IMR-90 (cell line): ENCODE data around the gene RUNX1. TPM values are rescaled to one million over a fixed set of nuclear protein-coding genes. Genes with fewer than 3 reads are reported as not detected.

Experiments
- ATAC-seq: fragments of 200-7000 bp; cut with Tn5 transposase; 2 replicates; pipeline ENCODE4 v1.9.1; 2020; ENCODE audit warnings: low read depth, mild to moderate bottlenecking, moderate library complexity
- BruUV-seq: library from RNA; stranded (reverse); fragments of 400-500 nt; replicated peaks from 2 replicates; lab custom pipeline; 2021; lab: Mats Ljungman, UMichigan
- CTCF ChIA-PET: fragments of 300-600 bp; formaldehyde crosslinking; extraction: SDS; loops from one replicate; lab custom pipeline; 2021; ENCODE audit warnings: antibody characterized with exemption; lab: Yijun Ruan, JAX
- POLR2A ChIA-PET: fragments of 300-600 bp; sonication (Branson Sonifier 250); formaldehyde crosslinking; loops from one replicate; lab custom pipeline; 2022; ENCODE audit warnings: antibody characterized with exemption; ENCODE audit not compliant: unreplicated experiment; lab: Charles Lee
- DNase-seq: peaks from one replicate; pipeline ENCODE4 v3.0.0; 2013
- H2AFZ ChIP-seq: replicated peaks from 2 replicates; pipeline ENCODE3; 2013; ENCODE audit warnings: low read length, mild to moderate bottlenecking; ENCODE audit not compliant: poor library complexity
- H2AK5ac ChIP-seq: 2 replicates; pipeline ENCODE4 v1.6.1; 2013; ENCODE audit warnings: low read depth, low read length, inconsistent platforms
- H2AK9ac ChIP-seq: replicated peaks from 2 replicates; pipeline ENCODE3; 2013; ENCODE audit warnings: mild to moderate bottlenecking, low read depth, low read length, moderate library complexity; ENCODE audit not compliant: poor library complexity
- H2BK120ac ChIP-seq: 2 replicates; pipeline ENCODE4 v1.6.1; 2013; ENCODE audit warnings: low read depth, low read length, inconsistent platforms
- H2BK15ac ChIP-seq: 3 replicates; pipeline ENCODE4 v1.6.1; 2013; ENCODE audit warnings: low read depth, low read length, inconsistent platforms
- H2BK20ac ChIP-seq: 2 replicates; pipeline ENCODE4 v1.6.1; 2013; ENCODE audit warnings: low read depth, mild to moderate bottlenecking, inconsistent platforms, low read length, moderate library complexity
- H2BK5ac ChIP-seq: 2 replicates; pipeline ENCODE4 v1.6.1; 2013; ENCODE audit warnings: mild to moderate bottlenecking, low read depth, low read length, inconsistent platforms; ENCODE audit not compliant: poor library complexity, severe bottlenecking
- H3K14ac ChIP-seq: replicated peaks from 2 replicates; pipeline ENCODE4 v1.6.1; 2013; ENCODE audit warnings: low read depth, low read length, inconsistent platforms
- H3K18ac ChIP-seq: 2 replicates; pipeline ENCODE4 v1.6.1; 2013; ENCODE audit warnings: low read depth, low read length, control low read depth
- H3K23ac ChIP-seq: 2 replicates; pipeline ENCODE4 v1.6.1; 2013; ENCODE audit warnings: low read depth, low read length, inconsistent platforms
- H3K27ac ChIP-seq: 2 replicates; pipeline ENCODE4 v1.5.1; 2013; ENCODE audit warnings: mild to moderate bottlenecking, control low read depth, low read length; ENCODE audit not compliant: insufficient read depth
- H3K27me3 ChIP-seq: 2 replicates; pipeline ENCODE4 v1.6.1; 2013; ENCODE audit warnings: low read length; ENCODE audit not compliant: control insufficient read depth, insufficient read depth
- H3K36me3 ChIP-seq: 2 replicates; pipeline ENCODE4 v1.6.1; 2013; ENCODE audit warnings: low read length, mixed read lengths; ENCODE audit not compliant: control insufficient read depth, insufficient read depth
- H3K4ac ChIP-seq: 2 replicates; pipeline ENCODE4 v1.6.1; 2013; ENCODE audit warnings: low read depth, low read length, inconsistent platforms
- H3K4me1 ChIP-seq: 2 replicates; pipeline ENCODE4 v1.6.1; 2013; ENCODE audit warnings: low read length, mixed read lengths; ENCODE audit not compliant: control insufficient read depth, insufficient read depth
- H3K4me2 ChIP-seq: 2 replicates; pipeline ENCODE4 v1.6.1; 2013; ENCODE audit warnings: low read depth, mild to moderate bottlenecking, control low read depth, low read length, moderate library complexity
- H3K4me3 ChIP-seq: 2 replicates; pipeline ENCODE4 v1.5.1; 2013; ENCODE audit warnings: low read depth, mild to moderate bottlenecking, control low read depth, low read length, moderate library complexity; ENCODE audit not compliant: insufficient read depth
- H3K56ac ChIP-seq: 2 replicates; pipeline ENCODE4 v1.6.1; 2013; ENCODE audit warnings: low read length, inconsistent platforms; ENCODE audit not compliant: insufficient read depth; ENCODE audit errors: extremely low read depth
- H3K79me1 ChIP-seq, 2 experiments: 2 replicates each; pipeline ENCODE4 v1.6.1; 2013; ENCODE audit warnings: low read length in 2 of 2, inconsistent platforms in 1 of 2, low read depth in 1 of 2
- H3K9ac ChIP-seq: 2 replicates; pipeline ENCODE4 v1.6.1; 2013; ENCODE audit warnings: low read depth, low read length, control low read depth
- H3K9me1 ChIP-seq: 2 replicates; pipeline ENCODE4 v1.6.1; 2013; ENCODE audit warnings: low read length, inconsistent platforms; ENCODE audit not compliant: insufficient read depth
- H3K9me3 ChIP-seq: 2 replicates; pipeline ENCODE4 v1.6.1; 2013; ENCODE audit warnings: low read length; ENCODE audit not compliant: control insufficient read depth, insufficient read depth
- H4K20me1 ChIP-seq: 2 replicates; pipeline ENCODE4 v1.6.1; 2013; ENCODE audit warnings: low read length, inconsistent platforms; ENCODE audit not compliant: insufficient read depth
- H4K5ac ChIP-seq: 2 replicates; pipeline ENCODE4 v1.6.1; 2013; ENCODE audit warnings: mild to moderate bottlenecking, low read depth, low read length, control low read depth
- H4K8ac ChIP-seq, 2 experiments: 2 replicates each; pipeline ENCODE4 v1.6.1; 2013; ENCODE audit warnings: low read depth in 2 of 2, low read length in 2 of 2, control low read depth in 1 of 2, inconsistent platforms in 1 of 2
- H4K91ac ChIP-seq: 2 replicates; pipeline ENCODE4 v1.6.1; 2013; ENCODE audit warnings: low read depth, low read length, inconsistent platforms; ENCODE audit not compliant: insufficient read depth
- FOS ChIP-seq: fragments of 150-350 bp; IDR thresholded peaks from 2 replicates; pipeline ENCODE4 v1.6.1; 2016; ENCODE audit warnings: low read depth, low read length
- MXI1 ChIP-seq: IDR thresholded peaks from 2 replicates; pipeline ENCODE4 v1.6.1; 2012; ENCODE audit warnings: low read depth, mild to moderate bottlenecking, low read length, moderate library complexity, borderline replicate concordance
- SMC3 ChIP-seq: fragments of 150-350 bp; IDR thresholded peaks from 2 replicates; pipeline ENCODE4 v1.6.1; 2016; ENCODE audit warnings: low read depth, mild to moderate bottlenecking, antibody characterized with exemption, low read length, moderate library complexity
- WGBS, 2 experiments: methylation state at CpG; one replicate each; pipeline versions ENCODE4 v1.1.5 to v1.1.7; 2013; ENCODE audit warnings: missing lambda C conversion rate in 2 of 2; ENCODE audit not compliant: insufficient read length in 1 of 2; ENCODE audit errors: extremely low coverage in 2 of 2; 5-methylcytosine and 5-hydroxymethylcytosine counted together
- dilution Hi-C: fragments of 300-500 bp; cut with HindIII; formaldehyde crosslinking; loops from one replicate; pipeline ENCODE4 v1.14.3; 2018; ENCODE audit warnings: low sequenced_read_pairs; ENCODE audit not compliant: unreplicated experiment
- in situ Hi-C: fragments of 300-500 bp; cut with MboI; formaldehyde crosslinking; loops from 3 replicates; pipeline ENCODE4 v1.14.3; 2019; ENCODE audit warnings: low sequenced_read_pairs, inconsistent platforms, mixed read lengths
- intact Hi-C: fragments of 100-400 bp; cut with micrococcal nuclease; formaldehyde crosslinking; loops from 2 replicates; pipeline ENCODE4 v1.10.0; 2022
- polyA plus RNA-seq, 3 experiments: library from polyadenylated mRNA; depleted of rRNA; stranded (reverse); fragments of >200 nt; gene quantifications; 2 replicates each; pipeline ENCODE4 v1.2.3, GENCODE V29; 2012; ENCODE audit warnings: low replicate concordance in 1 of 3
- total RNA-seq: library from RNA; depleted of rRNA; stranded (reverse); fragments of >200 nt; gene quantifications from 2 replicates; pipeline ENCODE4 v1.2.3, GENCODE V29; 2012

RUNX1 gene
- total and polyA plus RNA-seq, 2 of the 4 experiments (the other 2 are of a cell fraction), result 34.5 to 56.5 TPM

GRCh38 chr21:35014302-35015041 is 34.6 kb downstream of the RUNX1 start:
- no peaks in the 10 kb centered on the region for H3K36me3 ChIP-seq
- TF ChIP-seq MXI1 (no peak), FOS (0 out of 2 replicates have a peak, but pooled peaks have one; percentile 12), SMC3 (no peak)
- ChIA-PET CTCF (interaction anchor here (0.6 to 1.1 kb wide), 2 partner anchors 12 to 1307 kb away, joined by 3 to 4 read pairs; no protein-coding TSS in a partner anchor), POLR2A (no interaction called here)
- peak overlapping the region; percentile 8; the same call in 1 of the 2 replicates for H2BK120ac ChIP-seq
- in situ Hi-C loops, result no loop called here
- peak overlapping the region; percentile 84 for H2AK5ac ChIP-seq
- H3K9ac ChIP-seq, result no peak overlapping the region
- no peak overlapping the region for H2BK20ac ChIP-seq
- H3K4me1 ChIP-seq, result peaks cover 3% of the 10 kb centered on the region
- BruUV-seq, result no TSS peak
- peak overlapping the region; percentile 37; the same call in 1 of the 2 replicates for H4K91ac ChIP-seq
- H3K18ac ChIP-seq, result no peak overlapping the region
- 0 out of 2 replicates have a peak overlapping the region, but pooled peaks have one; percentile 46 for H3K14ac ChIP-seq
- H3K9me1 ChIP-seq, result peaks cover 4% of the 10 kb centered on the region
- no peak overlapping the region for H3K4me2 ChIP-seq
- no peaks in the 10 kb centered on the region for H3K9me3 ChIP-seq
- no peak overlapping the region for H3K27ac ChIP-seq
- intact Hi-C loops, result no loop called here
- H2BK5ac ChIP-seq, result no peak overlapping the region
- dilution Hi-C loops, result no loop called here
- no peak overlapping the region for H4K5ac ChIP-seq
- H3K27me3 ChIP-seq, result no peaks in the 10 kb centered on the region
- no peaks in the 10 kb centered on the region for H4K20me1 ChIP-seq
- peak; percentile 33 for DNase-seq
- peak overlapping the region; percentile 10 for H2AK9ac ChIP-seq
- H3K4ac ChIP-seq, result peak overlapping the region; percentile 5
- no peak overlapping the region for H3K4me3 ChIP-seq
- H3K23ac ChIP-seq, result 0 out of 2 replicates have a peak overlapping the region, but pooled peaks have one; percentile 16
- 0 out of 4 replicates have a peak, but pooled peaks cover 0 to 9% of the 10 kb centered on the region in 2 experiments for H3K79me1 ChIP-seq
- no peak for ATAC-seq
- H4K8ac ChIP-seq, result no peak overlapping the region
- H2AFZ ChIP-seq, result no peak overlapping the region
- no peak overlapping the region for H3K56ac ChIP-seq
- 20% methylated on average over 2 of the region's 11 CpGs; no CpG with 5 or more reads in 1 of the 2 experiments for WGBS, 2 experiments
- peak overlapping the region; percentile 27; the same call in 1 of the 3 replicates for H2BK15ac ChIP-seq
